ENCODE results near the gene DLL3.
"Not testable (repeated sequence)": the region's sequence is repeated elsewhere in the genome, so short reads cannot be mapped to it uniquely, and the experiment has no call there.

Gene DLL3, protein sequence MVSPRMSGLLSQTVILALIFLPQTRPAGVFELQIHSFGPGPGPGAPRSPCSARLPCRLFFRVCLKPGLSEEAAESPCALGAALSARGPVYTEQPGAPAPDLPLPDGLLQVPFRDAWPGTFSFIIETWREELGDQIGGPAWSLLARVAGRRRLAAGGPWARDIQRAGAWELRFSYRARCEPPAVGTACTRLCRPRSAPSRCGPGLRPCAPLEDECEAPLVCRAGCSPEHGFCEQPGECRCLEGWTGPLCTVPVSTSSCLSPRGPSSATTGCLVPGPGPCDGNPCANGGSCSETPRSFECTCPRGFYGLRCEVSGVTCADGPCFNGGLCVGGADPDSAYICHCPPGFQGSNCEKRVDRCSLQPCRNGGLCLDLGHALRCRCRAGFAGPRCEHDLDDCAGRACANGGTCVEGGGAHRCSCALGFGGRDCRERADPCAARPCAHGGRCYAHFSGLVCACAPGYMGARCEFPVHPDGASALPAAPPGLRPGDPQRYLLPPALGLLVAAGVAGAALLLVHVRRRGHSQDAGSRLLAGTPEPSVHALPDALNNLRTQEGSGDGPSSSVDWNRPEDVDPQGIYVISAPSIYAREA

DNA sequence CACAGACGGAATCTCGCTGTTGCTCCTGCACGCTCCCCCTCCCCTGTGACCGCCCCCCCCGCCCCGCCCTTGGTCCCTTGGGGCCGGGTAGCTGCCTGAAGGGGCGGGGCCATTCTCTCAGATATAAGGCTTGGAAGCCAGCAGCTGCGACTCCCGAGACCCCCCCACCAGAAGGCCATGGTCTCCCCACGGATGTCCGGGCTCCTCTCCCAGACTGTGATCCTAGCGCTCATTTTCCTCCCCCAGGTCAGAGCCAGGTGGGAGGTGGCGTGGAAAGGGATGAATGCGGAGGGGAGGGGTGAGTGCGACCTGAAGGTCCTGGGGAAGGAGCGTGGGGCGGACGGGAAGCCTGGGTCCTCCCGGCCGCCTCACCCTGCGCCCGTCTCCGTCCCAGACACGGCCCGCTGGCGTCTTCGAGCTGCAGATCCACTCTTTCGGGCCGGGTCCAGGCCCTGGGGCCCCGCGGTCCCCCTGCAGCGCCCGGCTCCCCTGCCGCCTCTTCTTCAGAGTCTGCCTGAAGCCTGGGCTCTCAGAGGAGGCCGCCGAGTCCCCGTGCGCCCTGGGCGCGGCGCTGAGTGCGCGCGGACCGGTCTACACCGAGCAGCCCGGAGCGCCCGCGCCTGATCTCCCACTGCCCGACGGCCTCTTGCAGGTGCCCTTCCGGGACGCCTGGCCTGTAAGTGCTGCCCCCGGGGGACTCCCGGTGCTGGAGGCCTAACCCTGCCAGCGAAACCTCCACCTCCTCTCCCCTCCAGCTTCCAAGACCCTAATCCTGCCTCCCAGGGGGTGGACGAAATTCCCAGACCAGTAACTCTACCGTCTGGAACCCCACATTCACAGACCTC lies at the start of gene DLL3:
TSS of gene DLL3 (plus strand) at position 150 of the 845 bp plus-strand sequence. CDS start at position 178, 28 bp downstream.
- TF ChIP-seq BHLHE40 (IDR thresholded peaks at IDR 0.05; ENCODE audit: borderline replicate concordance) (no peak), NFRKB (IDR thresholded peaks at IDR 0.05) (no peak), L3MBTL2 (conservative IDR thresholded peaks at IDR 0.05) (no peak), SP1 (IDR thresholded peaks at IDR 0.05) (no peak), FOXA1 (IDR thresholded peaks at IDR 0.05) (no peak)
- TF ChIP-seq, protein P1, sequence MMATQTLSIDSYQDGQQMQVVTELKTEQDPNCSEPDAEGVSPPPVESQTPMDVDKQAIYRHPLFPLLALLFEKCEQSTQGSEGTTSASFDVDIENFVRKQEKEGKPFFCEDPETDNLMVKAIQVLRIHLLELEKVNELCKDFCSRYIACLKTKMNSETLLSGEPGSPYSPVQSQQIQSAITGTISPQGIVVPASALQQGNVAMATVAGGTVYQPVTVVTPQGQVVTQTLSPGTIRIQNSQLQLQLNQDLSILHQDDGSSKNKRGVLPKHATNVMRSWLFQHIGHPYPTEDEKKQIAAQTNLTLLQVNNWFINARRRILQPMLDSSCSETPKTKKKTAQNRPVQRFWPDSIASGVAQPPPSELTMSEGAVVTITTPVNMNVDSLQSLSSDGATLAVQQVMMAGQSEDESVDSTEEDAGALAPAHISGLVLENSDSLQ (IDR thresholded peaks at IDR 0.05) = no peak
- no peak for DNase-seq (ENCODE audit: extremely low spot score)
- CTCF ChIA-PET = interaction anchor here (0.6 kb wide), 1 partner anchor 14 kb away, joined by 8 read pairs; no protein-coding TSS in a partner anchor
- POLR2A ChIA-PET = interaction anchor here (1.6 to 4.8 kb wide), 4 partner anchors 18 to 63 kb away, joined by 4 to 34 read pairs (median 8); partner anchors contain the start of genes RPS16 and TIMM50

DNA sequence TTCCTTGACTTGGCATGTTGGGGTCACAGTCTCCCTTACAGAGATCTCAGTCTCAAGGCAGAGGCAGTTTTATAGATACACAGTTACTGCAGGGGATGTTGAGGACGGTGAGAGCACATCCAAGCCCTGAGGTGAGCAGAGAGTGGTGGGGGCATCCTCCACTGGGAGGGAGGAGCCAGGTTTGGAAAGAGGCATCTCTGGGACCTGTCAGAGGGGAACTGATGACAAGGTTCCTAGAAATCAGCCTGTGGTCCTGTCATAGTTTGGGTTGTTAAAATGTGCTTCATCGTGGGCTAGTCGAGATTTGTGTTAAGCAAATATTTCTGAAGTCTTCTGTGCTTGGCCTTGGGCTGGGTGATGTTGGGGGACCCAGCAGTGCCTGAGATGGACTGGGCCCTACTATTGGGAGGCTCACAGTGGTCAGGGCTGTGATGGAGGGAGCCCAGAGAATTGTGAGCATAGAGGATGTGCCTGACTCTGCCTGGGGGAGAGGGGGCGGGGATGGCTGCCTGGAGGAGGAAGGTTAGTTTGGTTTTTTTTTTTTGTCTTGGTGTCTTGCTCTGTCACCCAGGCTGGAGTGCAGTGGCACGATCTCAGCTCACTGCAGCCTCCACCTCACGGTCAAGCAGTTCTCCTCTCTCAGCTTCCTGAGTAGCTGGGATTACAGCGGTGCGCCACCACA lies 49.5 kb upstream of the DLL3 start:
- no peak for DNase-seq (ENCODE audit: extremely low spot score)
- TF ChIP-seq FOXA1 (IDR thresholded peaks at IDR 0.05) (no peak), TARDBP (IDR thresholded peaks at IDR 0.05) (no peak), FOXK2 (IDR thresholded peaks at IDR 0.05) (no peak), FOXM1 (IDR thresholded peaks at IDR 0.05; ENCODE audit: borderline replicate concordance) (no peak)
- TF ChIP-seq, protein P1 (IDR thresholded peaks at IDR 0.05) = no peak
- CTCF ChIA-PET = no interaction called here
- POLR2A ChIA-PET = interaction anchor here (6.1 kb wide), 1 partner anchor 14 kb away, joined by 62 read pairs; the partner anchor contains the start of gene RPS16

GRCh38 chr19:39451257-39451656 lies 47.5 kb upstream of the DLL3 start:
- POLR2A ChIA-PET = interaction anchor here (2.0 kb wide), 1 partner anchor 16 kb away, joined by 9 read pairs; the partner anchor contains the start of gene RPS16
- CTCF ChIA-PET; DNase-seq (ENCODE audit: extremely low spot score): not testable (repeated sequence)

- no peak for TF ChIP-seq FOXM1 (IDR thresholded peaks at IDR 0.05; ENCODE audit: borderline replicate concordance)
- ChIA-PET CTCF (no interaction called here), POLR2A (interaction anchor here (1.4 to 2.0 kb wide), 2 partner anchors 18 to 28 kb away, joined by 4 to 8 read pairs; partner anchors contain the start of genes RPS16 and SUPT5H)
- no peak for DNase-seq (ENCODE audit: extremely low spot score)
These were observed 35.3 kb upstream of the DLL3 start for GRCh38 chr19:39463403-39463802.

DNA sequence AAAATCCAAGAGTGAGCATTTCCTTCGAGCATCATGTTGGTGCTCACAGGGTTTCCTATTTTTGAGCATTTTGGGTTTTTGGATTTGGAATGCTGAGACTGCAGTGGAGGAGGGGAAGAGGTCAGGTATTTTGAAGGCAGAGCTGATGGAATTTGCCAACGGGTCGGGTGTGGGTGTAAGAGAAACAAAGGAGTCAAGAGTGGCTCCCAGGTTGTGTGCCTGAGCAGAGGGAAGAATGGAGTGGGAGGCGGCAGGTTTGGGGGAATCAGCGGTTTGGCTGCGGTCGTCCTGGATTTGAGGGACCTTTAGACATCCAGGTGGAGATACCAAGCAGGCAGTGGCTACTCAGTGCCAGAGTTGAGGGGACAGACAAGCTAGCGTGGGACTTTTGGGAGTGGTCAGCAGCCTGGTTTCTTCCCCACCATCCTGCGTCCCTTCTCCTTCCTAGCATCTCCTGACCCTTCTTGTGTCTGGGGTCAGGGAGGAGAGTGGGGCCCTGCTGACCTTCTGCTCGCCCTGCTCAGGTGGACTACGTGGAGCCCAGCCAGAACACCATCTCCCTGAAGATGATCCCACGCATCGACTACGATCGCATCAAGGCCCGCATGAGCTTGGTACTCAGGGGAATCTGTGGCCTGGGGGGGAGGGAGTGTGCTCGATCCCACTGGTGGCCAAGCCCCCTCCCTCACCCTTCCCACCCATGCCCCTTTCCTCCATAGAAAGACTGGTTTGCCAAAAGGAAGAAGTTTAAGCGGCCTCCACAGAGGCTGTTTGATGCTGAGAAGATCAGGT lies 32.6 kb upstream of the DLL3 start:
- no peak for TF ChIP-seq LEF1 (IDR thresholded peaks at IDR 0.05; ENCODE audit: borderline replicate concordance)
- no peak for TF ChIP-seq TARDBP (IDR thresholded peaks at IDR 0.05)
- no peak for TF ChIP-seq BHLHE40 (IDR thresholded peaks at IDR 0.05; ENCODE audit: borderline replicate concordance)
- no peak for TF ChIP-seq NFRKB (IDR thresholded peaks at IDR 0.05)
- no peak for TF ChIP-seq HDGF (IDR thresholded peaks at IDR 0.05; ENCODE audit: borderline replicate concordance)
- TF ChIP-seq ZNF384 (IDR thresholded peaks at IDR 0.05) = no peak
- POLR2A ChIA-PET = interaction anchor here (1.2 kb wide), 1 partner anchor 30 kb away, joined by 4 read pairs; the partner anchor contains the start of gene RPS16
- DNase-seq (ENCODE audit: extremely low spot score) = no peak
- CTCF ChIA-PET = interaction anchor here (0.5 to 0.7 kb wide), 2 partner anchors 8 to 21 kb away, joined by 3 to 6 read pairs; partner anchors contain the start of gene SUPT5H

DNA sequence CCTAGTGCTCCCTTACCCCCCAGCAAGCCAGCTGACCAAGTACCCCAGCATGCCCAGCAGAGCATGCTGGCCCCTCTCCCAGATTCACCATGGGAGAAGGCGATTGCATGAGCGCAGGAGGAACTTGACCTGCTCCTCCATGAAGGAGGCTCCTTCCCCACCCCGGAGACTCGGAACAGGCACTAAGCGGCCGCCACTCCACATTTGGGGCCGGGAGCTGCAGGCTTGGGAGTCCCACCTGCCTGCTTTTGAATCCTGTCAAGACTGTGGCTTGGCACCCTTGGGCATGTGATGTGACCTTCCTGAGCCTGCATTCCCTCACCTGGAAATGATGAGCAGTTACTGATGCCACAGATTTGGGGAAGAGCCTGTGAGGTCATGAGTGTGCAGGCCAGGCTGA lies 30.8 kb upstream of the DLL3 start:
- no peak for DNase-seq (ENCODE audit: extremely low spot score)
- ChIA-PET POLR2A (interaction anchor here (2.1 to 2.4 kb wide), 2 partner anchors 13 to 32 kb away, joined by 7 read pairs; partner anchors contain the start of genes RPS16 and TIMM50), CTCF (no interaction called here)
- TF ChIP-seq FOXA1 (IDR thresholded peaks at IDR 0.05) = no peak

DNA sequence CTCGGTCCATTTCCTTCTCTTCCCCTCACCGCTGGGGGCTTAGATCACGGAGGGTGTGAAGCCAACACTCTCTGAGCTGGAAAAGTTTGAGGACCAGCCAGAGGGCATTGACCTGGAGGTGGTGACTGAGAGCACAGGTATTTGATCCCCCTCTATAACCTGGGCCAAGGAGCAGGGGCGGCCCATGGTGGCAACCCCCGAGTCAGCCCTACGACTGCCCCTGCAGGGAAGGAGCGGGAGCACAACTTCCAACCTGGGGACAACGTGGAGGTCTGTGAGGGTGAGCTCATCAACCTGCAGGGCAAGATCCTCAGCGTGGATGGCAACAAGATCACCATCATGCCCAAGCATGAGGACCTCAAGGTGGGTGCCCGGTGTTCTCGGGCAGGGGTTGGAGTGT lies 29.7 kb upstream of the DLL3 start:
- POLR2A ChIA-PET = interaction anchor here (2.1 to 2.4 kb wide), 2 partner anchors 12 to 33 kb away, joined by 7 read pairs; partner anchors contain the start of genes RPS16 and TIMM50
- DNase-seq (ENCODE audit: extremely low spot score) = no peak
- TF ChIP-seq ARNT (IDR thresholded peaks at IDR 0.05) (no peak), TARDBP (IDR thresholded peaks at IDR 0.05) (no peak), FOXM1 (IDR thresholded peaks at IDR 0.05; ENCODE audit: borderline replicate concordance) (no peak), L3MBTL2 (conservative IDR thresholded peaks at IDR 0.05) (no peak), NFRKB (IDR thresholded peaks at IDR 0.05) (no peak), ZNF384 (IDR thresholded peaks at IDR 0.05) (no peak), SP1 (IDR thresholded peaks at IDR 0.05) (no peak), CTBP1 (IDR thresholded peaks at IDR 0.05; ENCODE audit: borderline replicate concordance) (no peak), ELF4 (IDR thresholded peaks at IDR 0.05) (no peak), FOXA1 (IDR thresholded peaks at IDR 0.05) (no peak), HDGF (IDR thresholded peaks at IDR 0.05; ENCODE audit: borderline replicate concordance) (no peak), SUZ12 (IDR thresholded peaks at IDR 0.05) (no peak), LEF1 (IDR thresholded peaks at IDR 0.05; ENCODE audit: borderline replicate concordance) (no peak)
- TF ChIP-seq, protein P1 (IDR thresholded peaks at IDR 0.05) = no peak
- CTCF ChIA-PET = no interaction called here

All from HEK293T (cell line).